PC-3 (cell line): ENCODE data around the gene TMEM119. TPM values are rescaled to one million over a fixed set of nuclear protein-coding genes. Genes with fewer than 3 reads are reported as not detected.
"Not testable (repeated sequence)": the region's sequence is repeated elsewhere in the genome, so short reads cannot be mapped to it uniquely, and the experiment has no call there.

Experiments
- ATAC-seq: fragments of 200-7000 bp; cut with Tn5 transposase; 2 replicates; pipeline ENCODE4 v1.9.1; 2020; ENCODE audit warnings: mild to moderate bottlenecking, moderate library complexity
- BruUV-seq: library from RNA; stranded (reverse); fragments of 400-500 nt; replicated peaks from 2 replicates; lab custom pipeline; 2021; lab: Mats Ljungman, UMichigan
- CTCF ChIA-PET: fragments of 300-600 bp; sonication (Branson Sonifier 250); formaldehyde crosslinking; loops from one replicate; lab custom pipeline; 2022; ENCODE audit warnings: antibody characterized with exemption; lab: Charles Lee
- POLR2A ChIA-PET: fragments of 300-600 bp; sonication (Branson Sonifier 250); formaldehyde crosslinking; loops from one replicate; lab custom pipeline; 2022; ENCODE audit warnings: antibody characterized with exemption; ENCODE audit not compliant: unreplicated experiment; lab: Charles Lee
- DNase-seq: peaks from one replicate; pipeline ENCODE4 v3.0.0-alpha.2; 2015
- H2AFZ ChIP-seq: fragments of 300-600 bp; sonication (generic); 2 replicates; pipeline ENCODE4 v1.6.0; 2016; ENCODE audit warnings: antibody characterized with exemption, low read length
- H3F3A ChIP-seq: fragments of 300-600 bp; sonication (generic); one replicate; pipeline ENCODE4 v1.6.0; 2017; ENCODE audit warnings: antibody characterized with exemption, low read length, control low read depth, mild to moderate bottlenecking; ENCODE audit not compliant: unreplicated experiment
- H3K27ac ChIP-seq: fragments of 300-600 bp; sonication (generic); 2 replicates; pipeline ENCODE4 v1.5.1; 2016; ENCODE audit warnings: mild to moderate bottlenecking, low read length
- H3K27me3 ChIP-seq: fragments of 300-600 bp; sonication (generic); 2 replicates; pipeline ENCODE4 v1.6.1; 2016; ENCODE audit warnings: low read length, mixed read lengths
- H3K36me3 ChIP-seq: fragments of 300-600 bp; sonication (generic); 2 replicates; pipeline ENCODE4 v1.6.1; 2016; ENCODE audit warnings: low read depth, mixed run types, low read length, mixed read lengths
- H3K4me1 ChIP-seq: fragments of 300-600 bp; sonication (generic); 2 replicates; pipeline ENCODE4 v1.5.1; 2016; ENCODE audit warnings: low read length; ENCODE audit not compliant: insufficient read depth
- H3K4me2 ChIP-seq: fragments of 300-600 bp; sonication (generic); 2 replicates; pipeline ENCODE4 v1.6.0; 2016; ENCODE audit warnings: low read length
- H3K4me3 ChIP-seq: fragments of 300-600 bp; sonication (generic); 2 replicates; pipeline ENCODE4 v1.5.1; 2016; ENCODE audit warnings: mild to moderate bottlenecking, low read length, mixed read lengths
- H3K79me2 ChIP-seq: fragments of 300-600 bp; sonication (generic); 2 replicates; pipeline ENCODE4 v1.6.1; 2017; ENCODE audit warnings: low read length, mixed read lengths
- H3K9ac ChIP-seq: fragments of 300-600 bp; sonication (generic); 2 replicates; pipeline ENCODE4 v1.6.0; 2016; ENCODE audit warnings: mild to moderate bottlenecking, low read length
- H3K9me2 ChIP-seq: fragments of 300-600 bp; sonication (generic); replicated peaks from 2 replicates; pipeline ENCODE4 v1.6.1; 2016; ENCODE audit warnings: mixed run types, low read length, mixed read lengths
- H3K9me3 ChIP-seq: fragments of 300-600 bp; sonication (generic); 2 replicates; pipeline ENCODE4 v1.6.1; 2016; ENCODE audit warnings: low read length, mixed read lengths
- H4K20me1 ChIP-seq: fragments of 300-600 bp; sonication (generic); 2 replicates; pipeline ENCODE4 v1.6.1; 2016; ENCODE audit warnings: low read length, mixed read lengths
- CTCF ChIP-seq: fragments of 300-600 bp; sonication (generic); conservative IDR thresholded peaks from 2 replicates; pipeline ENCODE4 v1.5.1; 2017; ENCODE audit warnings: antibody characterized with exemption, low read depth, mild to moderate bottlenecking, low read length
- EZH2 ChIP-seq: fragments of 300-600 bp; sonication (generic); IDR thresholded peaks from one replicate; pipeline ENCODE4 v1.6.1; 2017; ENCODE audit warnings: antibody characterized with exemption, mild to moderate bottlenecking, low read length; ENCODE audit not compliant: unreplicated experiment
- EZH2phosphoT487 ChIP-seq: fragments of 300-600 bp; sonication (generic); IDR thresholded peaks from 2 replicates; pipeline ENCODE4 v1.6.1; 2018; ENCODE audit warnings: mild to moderate bottlenecking, antibody characterized with exemption, low read length, borderline replicate concordance
- intact Hi-C: fragments of 100-400 bp; cut with micrococcal nuclease; formaldehyde crosslinking; loops from 2 replicates; pipeline ENCODE4 v1.9.0; 2023
- total RNA-seq: library from RNA; depleted of rRNA; stranded (reverse); fragments of >200 nt; gene quantifications from 2 replicates; pipeline ENCODE4 v1.2.3, GENCODE V29; 2014

Gene TMEM119
- total RNA-seq, 1 experiment from 2014 or later, result not detected

GRCh38 chr12:108559007-108559655 lies 38.8 kb downstream of the TMEM119 start:
- no peaks in the 10 kb centered on the region for H3K27me3 ChIP-seq
- H3K4me3 ChIP-seq, result peak overlapping the region; percentile 90
- no peaks in the 10 kb centered on the region for H3K9me3 ChIP-seq
- peak overlapping the region; percentile 92 for H3K4me2 ChIP-seq
- H3K4me1 ChIP-seq, result peaks cover 25% of the 10 kb centered on the region
- H3K79me2 ChIP-seq, result peaks cover 85% of the 10 kb centered on the region
- H3F3A ChIP-seq, result no peaks in the 10 kb centered on the region
- intact Hi-C loops, result no loop called here
- DNase-seq, result no peak
- BruUV-seq, result no TSS peak
- POLR2A ChIA-PET, result no interaction called here
- H3K9ac ChIP-seq, result no peak overlapping the region
- H3K27ac ChIP-seq, result no peak overlapping the region
- peaks cover 21% of the 10 kb centered on the region for H3K36me3 ChIP-seq
- no peak for ATAC-seq
- H2AFZ ChIP-seq, result no peak overlapping the region
- H4K20me1 ChIP-seq, result peaks cover 31% of the 10 kb centered on the region
- no peaks in the 10 kb centered on the region for H3K9me2 ChIP-seq
- TF ChIP-seq CTCF (no peak), EZH2 (no peak), EZH2phosphoT487 (no peak)
- CTCF ChIA-PET, result no interaction called here

DNA sequence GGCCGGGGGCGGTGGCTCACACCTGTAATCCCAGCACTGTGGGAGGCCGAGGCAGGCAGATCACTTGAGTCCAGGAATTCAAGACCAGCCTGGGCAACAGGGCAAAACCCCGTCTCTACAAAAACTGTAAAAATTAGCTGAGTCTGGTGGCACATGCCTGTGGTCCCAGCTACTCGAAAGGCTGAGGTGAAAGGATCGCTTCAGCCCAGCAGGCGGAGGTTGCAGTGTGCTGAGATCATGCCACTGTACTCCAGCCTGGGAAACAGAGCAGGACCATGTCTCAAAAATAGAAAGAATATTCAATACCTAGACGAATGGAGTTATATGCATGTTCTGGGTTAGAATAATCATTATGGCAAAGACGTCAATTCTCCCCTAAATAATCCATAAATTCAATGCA lies 42.5 kb downstream of the TMEM119 start:
- DNase-seq, H3K4me3 ChIP-seq, H3K9ac ChIP-seq, H3K27ac ChIP-seq, H3K4me2 ChIP-seq, H2AFZ ChIP-seq, H3K9me2 ChIP-seq, H3K27me3 ChIP-seq, ATAC-seq, H3K9me3 ChIP-seq, CTCF ChIA-PET, BruUV-seq, intact Hi-C loops, H3F3A ChIP-seq: not testable (repeated sequence)
- Histone ChIP-seq H3K4me1 (peaks cover 16% of the 10 kb centered on the region), H4K20me1 (peaks cover 61% of the 10 kb centered on the region), H3K36me3 (peaks cover 24% of the 10 kb centered on the region), H3K79me2 (peaks cover 99% of the 10 kb centered on the region)
- POLR2A ChIA-PET, result interaction anchor here (0.6 kb wide), 1 partner anchor 74 kb away, joined by 3 read pairs; no protein-coding TSS in a partner anchor

GRCh38 chr12:108553799-108554198 lies 44.1 kb downstream of the TMEM119 start:
- Histone ChIP-seq H4K20me1 (peaks cover 62% of the 10 kb centered on the region), H3K9me2 (no peaks in the 10 kb centered on the region), H3K9me3 (no peaks in the 10 kb centered on the region), H3K4me1 (peaks cover 5% of the 10 kb centered on the region; the same call in 1 of the 2 replicates), H3K27ac (no peak overlapping the region), H3K27me3 (no peaks in the 10 kb centered on the region), H3K9ac (no peak overlapping the region), H2AFZ (no peak overlapping the region), H3K4me2 (no peak overlapping the region), H3K79me2 (peaks cover 99% of the 10 kb centered on the region), H3F3A (no peaks in the 10 kb centered on the region), H3K4me3 (no peak overlapping the region), H3K36me3 (peaks cover 28% of the 10 kb centered on the region)
- POLR2A ChIA-PET, result no interaction called here
- no peak for TF ChIP-seq EZH2
- TF ChIP-seq CTCF, result no peak
- no peak for TF ChIP-seq EZH2phosphoT487
- no TSS peak for BruUV-seq
- ATAC-seq (no peak), DNase-seq (no peak)
- CTCF ChIA-PET, result no interaction called here
- intact Hi-C loops, result no loop called here
